B cell (primary cell): Measurements from ENCODE around the gene TRIM66. TPM values are rescaled to one million over a fixed set of nuclear protein-coding genes. Genes with fewer than 3 reads are reported as not detected.

ENCODE experiments used
- ATAC-seq: fragments of 200-7000 bp; cut with Tn5 transposase; one replicate; pipeline ENCODE4 v1.10.0; 2021; ENCODE audit warnings: low read depth, mild to moderate bottlenecking, moderate number of reproducible peaks, moderate library complexity
- CTCF ChIA-PET: fragments of 350-600 bp; sonication (Branson Sonifier 250); formaldehyde crosslinking; loops from one replicate; lab custom pipeline; 2021; ENCODE audit warnings: antibody characterized with exemption, inconsistent platforms; lab: Charles Lee
- POLR2A ChIA-PET: fragments of 350-600 bp; sonication (Branson Sonifier 250); formaldehyde crosslinking; loops from one replicate; lab custom pipeline; 2021; ENCODE audit warnings: antibody characterized with exemption; lab: Charles Lee
- DNase-seq: peaks from one replicate; pipeline ENCODE4 v3.0.0; 2013
- H2AFZ ChIP-seq: 2 replicates; pipeline ENCODE4 v1.6.1; 2012; ENCODE audit warnings: mild to moderate bottlenecking, low read depth, low read length; ENCODE audit not compliant: insufficient read depth, poor library complexity, severe bottlenecking
- H3K27ac ChIP-seq, 2 donors: 1 replicate in 1 of 2; 2 replicates in 1 of 2; pipeline ENCODE4 v1.5.1; 2012 to 2013; ENCODE audit warnings: low read length in 2 of 2, mild to moderate bottlenecking in 2 of 2, moderate library complexity in 1 of 2
- H3K27me3 ChIP-seq, 4 experiments: fragments of 200-600 bp in 1 of 4; sonication (generic) in 1 of 4; replicated peaks in 1 of 4; 1 replicate in 2 of 4; 2 replicates in 2 of 4; pipeline versions ENCODE4 v1.6.1 to v1.7.0; 2013 to 2016; ENCODE audit warnings: low read length in 3 of 4, mild to moderate bottlenecking in 2 of 4, mixed read lengths in 1 of 4, moderate library complexity in 1 of 4; ENCODE audit not compliant: insufficient read depth in 4 of 4, control insufficient read depth in 3 of 4; ENCODE audit errors: control extremely low read depth in 1 of 4
- H3K36me3 ChIP-seq, 2 experiments: replicated peaks in 1 of 2; 1 replicate in 1 of 2; 2 replicates in 1 of 2; pipeline versions ENCODE4 v1.6.1 to v1.7.1; 2013; ENCODE audit warnings: low read length in 1 of 2; ENCODE audit not compliant: insufficient read depth in 2 of 2, control insufficient read depth in 1 of 2; ENCODE audit errors: control extremely low read depth in 1 of 2, extremely low read depth in 1 of 2
- H3K4me1 ChIP-seq, 2 donors: fragments of 200-600 bp in 1 of 2; sonication (generic) in 1 of 2; 1 replicate in 1 of 2; 2 replicates in 1 of 2; pipeline versions ENCODE4 v1.5.1 to v1.6.1; 2013 to 2017; ENCODE audit warnings: low read length in 2 of 2; ENCODE audit not compliant: control insufficient read depth in 2 of 2, insufficient read depth in 2 of 2
- H3K4me2 ChIP-seq: replicated peaks from 2 replicates; pipeline ENCODE3; 2012; ENCODE audit warnings: mild to moderate bottlenecking, low read depth, low read length; ENCODE audit not compliant: poor library complexity, severe bottlenecking
- H3K4me3 ChIP-seq, 5 experiments: fragments of 200-600 bp in 1 of 5; sonication (generic) in 1 of 5; 1 replicate in 3 of 5; 2 replicates in 2 of 5; pipeline versions ENCODE4 v1.5.1 to v1.7.0; 2011 to 2016; ENCODE audit warnings: low read length in 4 of 5, mild to moderate bottlenecking in 4 of 5, low read depth in 2 of 5, control low read depth in 1 of 5, moderate library complexity in 1 of 5; ENCODE audit not compliant: insufficient read depth in 1 of 5; ENCODE audit errors: control extremely low read depth in 1 of 5, extremely low read depth in 1 of 5
- H3K79me2 ChIP-seq: fragments of 200-600 bp; sonication (generic); one replicate; pipeline ENCODE4 v1.6.0; 2016; ENCODE audit warnings: low read length; ENCODE audit not compliant: control insufficient read depth, insufficient read depth
- H3K9ac ChIP-seq: fragments of 200-600 bp; sonication (generic); 2 replicates; pipeline ENCODE4 v1.6.1; 2017; ENCODE audit warnings: mild to moderate bottlenecking, low read length, moderate library complexity
- H3K9me3 ChIP-seq, 3 donors: one replicate each; pipeline versions ENCODE4 v1.6.1 to v1.7.1; 2013; ENCODE audit warnings: low read length in 2 of 3; ENCODE audit not compliant: control insufficient read depth in 2 of 3, insufficient read depth in 1 of 3; ENCODE audit errors: control extremely low read depth in 1 of 3
- H4K20me1 ChIP-seq: 2 replicates; pipeline ENCODE4 v1.6.0; 2012; ENCODE audit warnings: mild to moderate bottlenecking, low read length; ENCODE audit not compliant: insufficient read depth, control insufficient read depth, poor library complexity, severe bottlenecking
- H3K27ac Mint-ChIP-seq: one replicate; pipeline ENCODE4 v1.8.0; 2021; ENCODE audit warnings: mixed read lengths
- H3K27me3 Mint-ChIP-seq: one replicate; pipeline ENCODE4 v1.8.0; 2021; ENCODE audit warnings: mixed read lengths
- H3K4me1 Mint-ChIP-seq: one replicate; pipeline ENCODE4 v1.8.0; 2021; ENCODE audit warnings: mixed read lengths
- H3K4me3 Mint-ChIP-seq: one replicate; pipeline ENCODE4 v1.8.0; 2021; ENCODE audit warnings: mixed read lengths
- H3K9me3 Mint-ChIP-seq: one replicate; pipeline ENCODE4 v1.8.0; 2022; ENCODE audit warnings: mixed read lengths; ENCODE audit not compliant: insufficient read depth
- EZH2 ChIP-seq: IDR thresholded peaks from 2 replicates; pipeline ENCODE4 v1.6.1; 2012; ENCODE audit warnings: borderline replicate concordance, low read depth, mild to moderate bottlenecking, moderate library complexity, low read length; ENCODE audit not compliant: insufficient read depth, poor library complexity, severe bottlenecking
- WGBS: methylation state at CpG from one replicate; pipeline ENCODE4 v1.1.5; 2013; ENCODE audit warnings: missing lambda C conversion rate; ENCODE audit not compliant: insufficient coverage; 5-methylcytosine and 5-hydroxymethylcytosine counted together
- intact Hi-C: fragments of 100-400 bp; cut with micrococcal nuclease; formaldehyde crosslinking; loops from one replicate; pipeline ENCODE4 v1.10.0; 2022
- polyA plus RNA-seq: library from polyadenylated mRNA; depleted of rRNA; stranded (reverse); fragments of >200 nt; gene quantifications from 2 replicates; pipeline ENCODE4 v1.2.3, GENCODE V29; 2012
- total RNA-seq, 2 donors: library from RNA; stranded (reverse); fragments of 120-200 nt in 1 of 2; gene quantifications; 1 replicate in 1 of 2; 2 replicates in 1 of 2; pipeline versions ENCODE4 v1.2.3 to v1.2.4, GENCODE V29; 2013 to 2022
- TF ChIP-seq, protein P1 (sequence below): fragments of 200-600 bp; IDR thresholded peaks from one replicate; pipeline ENCODE4 v1.8.0; 2022; ENCODE audit warnings: antibody characterized with exemption, mild to moderate bottlenecking

Gene TRIM66
- total and polyA plus RNA-seq, 2 donors (not counting 1 experiment from before 2014, with no cell fraction given), result 11.1 to 21.1 TPM

DNA sequence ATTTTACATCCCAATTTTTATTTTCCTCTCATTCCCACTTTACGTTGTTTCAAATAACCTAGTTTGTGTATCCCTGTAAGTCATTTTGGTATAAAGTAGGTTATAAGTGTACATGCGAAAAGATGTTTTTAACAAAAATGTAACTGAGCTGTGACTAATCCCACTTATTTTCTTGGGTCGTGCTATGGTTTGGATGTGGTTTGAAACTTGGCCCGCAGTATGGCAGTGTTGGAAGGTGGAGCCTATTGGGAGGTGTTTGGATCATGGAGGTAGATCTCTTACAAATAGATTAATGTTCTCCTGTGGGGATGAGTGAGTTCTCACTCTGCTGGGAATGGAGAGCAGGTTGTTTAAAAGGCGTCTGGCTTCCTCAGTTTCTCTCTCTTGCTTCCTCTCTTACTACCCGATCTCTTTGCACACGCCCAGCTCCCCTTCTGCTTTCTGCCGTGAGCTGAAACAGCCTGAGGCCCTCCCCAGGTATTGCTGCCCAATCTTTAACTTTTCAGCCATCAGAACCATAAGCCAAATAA, 7.3 kb upstream of the TRIM66 start:
- Histone ChIP-seq H3K27ac (peak overlapping the region in 1 of 2 donors; percentile 83), H3K9me3 (no peaks in the 10 kb centered on the region), H3K27me3 (no peaks in the 10 kb centered on the region), H2AFZ (peak overlapping the region; percentile 72), H3K36me3 (peaks cover 3 to 22% of the 10 kb centered on the region in 2 experiments), H3K9ac (peak overlapping the region; percentile 70), H3K4me1 (peaks cover 15 to 22% of the 10 kb centered on the region in 2 donors), H3K4me2 (peak overlapping the region; percentile 74), H3K79me2 (peaks cover 26% of the 10 kb centered on the region), H3K4me3 (peak overlapping the region in 3 of 5 experiments; percentile 56 to 77 (median 76)), H4K20me1 (no peaks in the 10 kb centered on the region)
- no peak for TF ChIP-seq EZH2
- TF ChIP-seq, protein P1, sequence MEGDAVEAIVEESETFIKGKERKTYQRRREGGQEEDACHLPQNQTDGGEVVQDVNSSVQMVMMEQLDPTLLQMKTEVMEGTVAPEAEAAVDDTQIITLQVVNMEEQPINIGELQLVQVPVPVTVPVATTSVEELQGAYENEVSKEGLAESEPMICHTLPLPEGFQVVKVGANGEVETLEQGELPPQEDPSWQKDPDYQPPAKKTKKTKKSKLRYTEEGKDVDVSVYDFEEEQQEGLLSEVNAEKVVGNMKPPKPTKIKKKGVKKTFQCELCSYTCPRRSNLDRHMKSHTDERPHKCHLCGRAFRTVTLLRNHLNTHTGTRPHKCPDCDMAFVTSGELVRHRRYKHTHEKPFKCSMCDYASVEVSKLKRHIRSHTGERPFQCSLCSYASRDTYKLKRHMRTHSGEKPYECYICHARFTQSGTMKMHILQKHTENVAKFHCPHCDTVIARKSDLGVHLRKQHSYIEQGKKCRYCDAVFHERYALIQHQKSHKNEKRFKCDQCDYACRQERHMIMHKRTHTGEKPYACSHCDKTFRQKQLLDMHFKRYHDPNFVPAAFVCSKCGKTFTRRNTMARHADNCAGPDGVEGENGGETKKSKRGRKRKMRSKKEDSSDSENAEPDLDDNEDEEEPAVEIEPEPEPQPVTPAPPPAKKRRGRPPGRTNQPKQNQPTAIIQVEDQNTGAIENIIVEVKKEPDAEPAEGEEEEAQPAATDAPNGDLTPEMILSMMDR, result no peak
- no peak for ATAC-seq
- CTCF ChIA-PET, result interaction anchor here (0.7 to 1.0 kb wide), 4 partner anchors 8 to 478 kb away, joined by 3 to 5 read pairs (median 4); no protein-coding TSS in a partner anchor
- Mint-ChIP-seq H3K27me3 (no peaks in the 10 kb centered on the region), H3K4me1 (peaks cover 36% of the 10 kb centered on the region), H3K4me3 (peak overlapping the region; percentile 98), H3K27ac (peak overlapping the region; percentile 98), H3K9me3 (no peaks in the 10 kb centered on the region)
- 93% methylated on average over 5 of the region's 8 CpGs for WGBS
- POLR2A ChIA-PET, result no interaction called here
- intact Hi-C loops, result loop anchor here (2.0 to 10.0 kb wide), 3 partner anchors 221 to 695 kb away; partner anchors contain the start of genes AKIP1, IPO7 and TMEM41B
- DNase-seq, result no peak
